Neural cell (in vitro differentiated cells): ENCODE results near the gene MMRN1.

Experiments used
- EP300 ChIP-seq: fragments of 450-650 bp; conservative IDR thresholded peaks from 2 replicates; pipeline ENCODE4 v1.6.1; 2014; ENCODE audit warnings: antibody characterized with exemption, mild to moderate bottlenecking, moderate library complexity; ENCODE audit not compliant: poor library complexity, severe bottlenecking
- EZH2 ChIP-seq: fragments of 200-600, 300-800 bp; shearing (Covaris generic), sonication (generic); IDR thresholded peaks from 2 replicates; pipeline ENCODE4 v1.6.1; 2014; ENCODE audit warnings: antibody characterized with exemption, low read length, borderline replicate concordance, mild to moderate bottlenecking; ENCODE audit not compliant: insufficient read depth, poor library complexity, severe bottlenecking
- MXI1 ChIP-seq: fragments of 450-650 bp; conservative IDR thresholded peaks from 2 replicates; pipeline ENCODE4 v1.6.1; 2014; ENCODE audit warnings: antibody characterized with exemption, mild to moderate bottlenecking; ENCODE audit not compliant: poor library complexity, severe bottlenecking
- POLR2AphosphoS5 ChIP-seq: IDR thresholded peaks from 2 replicates; pipeline ENCODE4 v1.6.1; 2012
- RAD21 ChIP-seq: fragments of 450-650 bp; conservative IDR thresholded peaks from 2 replicates; pipeline ENCODE4 v1.6.1; 2014; ENCODE audit warnings: antibody characterized with exemption, mild to moderate bottlenecking, moderate library complexity
- SMC3 ChIP-seq: fragments of 450-650 bp; conservative IDR thresholded peaks from 2 replicates; pipeline ENCODE4 v1.6.1; 2014; ENCODE audit warnings: antibody characterized with exemption, mild to moderate bottlenecking, moderate library complexity; ENCODE audit not compliant: poor library complexity
- TAF1 ChIP-seq: IDR thresholded peaks from 2 replicates; pipeline ENCODE4 v1.6.1; 2012; ENCODE audit warnings: low read depth
- TF ChIP-seq, protein P1 (sequence below): fragments of 450-650 bp; IDR thresholded peaks from 2 replicates; pipeline ENCODE4 v1.5.1; 2014; ENCODE audit warnings: antibody characterized with exemption, mild to moderate bottlenecking, moderate library complexity; ENCODE audit not compliant: poor library complexity, severe bottlenecking
- TF ChIP-seq, protein P2 (sequence below): IDR thresholded peaks from 2 replicates; pipeline ENCODE4 v1.6.1; 2012; ENCODE audit warnings: borderline replicate concordance

DNA sequence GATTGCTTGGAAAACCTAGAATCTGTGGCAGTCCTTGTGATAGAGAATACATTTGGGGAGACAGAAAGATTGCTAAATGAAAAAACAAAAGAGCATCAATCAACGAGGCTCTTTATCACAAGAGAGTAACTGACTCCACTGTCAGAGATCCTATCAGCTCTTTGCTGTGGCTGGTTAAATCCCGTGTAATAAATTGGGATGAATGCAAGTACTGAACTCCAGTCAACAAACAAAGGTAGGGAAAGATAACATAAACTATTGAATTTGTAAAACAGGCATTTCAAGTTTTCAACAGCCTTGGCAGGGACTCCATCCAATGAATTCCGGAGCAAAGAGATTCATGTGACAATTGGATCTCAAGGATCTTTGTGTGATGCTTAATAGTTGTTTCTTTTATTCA, 21.3 kb downstream of the MMRN1 start:
- TF ChIP-seq, protein P1, sequence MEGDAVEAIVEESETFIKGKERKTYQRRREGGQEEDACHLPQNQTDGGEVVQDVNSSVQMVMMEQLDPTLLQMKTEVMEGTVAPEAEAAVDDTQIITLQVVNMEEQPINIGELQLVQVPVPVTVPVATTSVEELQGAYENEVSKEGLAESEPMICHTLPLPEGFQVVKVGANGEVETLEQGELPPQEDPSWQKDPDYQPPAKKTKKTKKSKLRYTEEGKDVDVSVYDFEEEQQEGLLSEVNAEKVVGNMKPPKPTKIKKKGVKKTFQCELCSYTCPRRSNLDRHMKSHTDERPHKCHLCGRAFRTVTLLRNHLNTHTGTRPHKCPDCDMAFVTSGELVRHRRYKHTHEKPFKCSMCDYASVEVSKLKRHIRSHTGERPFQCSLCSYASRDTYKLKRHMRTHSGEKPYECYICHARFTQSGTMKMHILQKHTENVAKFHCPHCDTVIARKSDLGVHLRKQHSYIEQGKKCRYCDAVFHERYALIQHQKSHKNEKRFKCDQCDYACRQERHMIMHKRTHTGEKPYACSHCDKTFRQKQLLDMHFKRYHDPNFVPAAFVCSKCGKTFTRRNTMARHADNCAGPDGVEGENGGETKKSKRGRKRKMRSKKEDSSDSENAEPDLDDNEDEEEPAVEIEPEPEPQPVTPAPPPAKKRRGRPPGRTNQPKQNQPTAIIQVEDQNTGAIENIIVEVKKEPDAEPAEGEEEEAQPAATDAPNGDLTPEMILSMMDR = no peak
- TF ChIP-seq EZH2 (no peak), SMC3 (no peak), POLR2AphosphoS5 (no peak), RAD21 (no peak), TAF1 (no peak), EP300 (no peak), MXI1 (no peak)
- TF ChIP-seq, protein P2, sequence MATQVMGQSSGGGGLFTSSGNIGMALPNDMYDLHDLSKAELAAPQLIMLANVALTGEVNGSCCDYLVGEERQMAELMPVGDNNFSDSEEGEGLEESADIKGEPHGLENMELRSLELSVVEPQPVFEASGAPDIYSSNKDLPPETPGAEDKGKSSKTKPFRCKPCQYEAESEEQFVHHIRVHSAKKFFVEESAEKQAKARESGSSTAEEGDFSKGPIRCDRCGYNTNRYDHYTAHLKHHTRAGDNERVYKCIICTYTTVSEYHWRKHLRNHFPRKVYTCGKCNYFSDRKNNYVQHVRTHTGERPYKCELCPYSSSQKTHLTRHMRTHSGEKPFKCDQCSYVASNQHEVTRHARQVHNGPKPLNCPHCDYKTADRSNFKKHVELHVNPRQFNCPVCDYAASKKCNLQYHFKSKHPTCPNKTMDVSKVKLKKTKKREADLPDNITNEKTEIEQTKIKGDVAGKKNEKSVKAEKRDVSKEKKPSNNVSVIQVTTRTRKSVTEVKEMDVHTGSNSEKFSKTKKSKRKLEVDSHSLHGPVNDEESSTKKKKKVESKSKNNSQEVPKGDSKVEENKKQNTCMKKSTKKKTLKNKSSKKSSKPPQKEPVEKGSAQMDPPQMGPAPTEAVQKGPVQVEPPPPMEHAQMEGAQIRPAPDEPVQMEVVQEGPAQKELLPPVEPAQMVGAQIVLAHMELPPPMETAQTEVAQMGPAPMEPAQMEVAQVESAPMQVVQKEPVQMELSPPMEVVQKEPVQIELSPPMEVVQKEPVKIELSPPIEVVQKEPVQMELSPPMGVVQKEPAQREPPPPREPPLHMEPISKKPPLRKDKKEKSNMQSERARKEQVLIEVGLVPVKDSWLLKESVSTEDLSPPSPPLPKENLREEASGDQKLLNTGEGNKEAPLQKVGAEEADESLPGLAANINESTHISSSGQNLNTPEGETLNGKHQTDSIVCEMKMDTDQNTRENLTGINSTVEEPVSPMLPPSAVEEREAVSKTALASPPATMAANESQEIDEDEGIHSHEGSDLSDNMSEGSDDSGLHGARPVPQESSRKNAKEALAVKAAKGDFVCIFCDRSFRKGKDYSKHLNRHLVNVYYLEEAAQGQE = no peak
